HepG2 (cell line): Measurements from ENCODE around the gene OPA3. TPM values are rescaled to one million over a fixed set of nuclear protein-coding genes. Genes with fewer than 3 reads are reported as not detected.

Experiments
- ARID5B ChIP-seq: IDR thresholded peaks from 2 replicates; pipeline ENCODE4 v1.4.0; 2020; ENCODE audit warnings: mild to moderate bottlenecking, missing genetic modification reagents
- FOXK2 ChIP-seq: fragments of 450-650 bp; IDR thresholded peaks from 2 replicates; pipeline ENCODE4 v1.6.1; 2016
- HBP1 ChIP-seq: IDR thresholded peaks from 2 replicates; pipeline ENCODE4 v1.6.1; 2016; ENCODE audit warnings: low read depth, control low read depth
- HCFC1 ChIP-seq: fragments of 150-350 bp; IDR thresholded peaks from 2 replicates; pipeline ENCODE4 v1.6.1; 2014; ENCODE audit warnings: low read depth, low read length
- IRX3 ChIP-seq: sonication (generic); formaldehyde crosslinking; IDR thresholded peaks from 2 replicates; pipeline ENCODE4 v1.8.1; 2023; ENCODE audit warnings: mild to moderate bottlenecking, low read depth, missing genetic modification reagents, borderline replicate concordance
- KLF16 ChIP-seq, 2 experiments: sonication (generic) in 1 of 2; formaldehyde crosslinking in 1 of 2; IDR thresholded peaks; 2 replicates each; pipeline versions ENCODE4 v1.6.1 to v1.8.0; 2016 to 2023; ENCODE audit warnings: missing genetic modification reagents in 2 of 2, missing compliant biosample characterization in 1 of 2
- POLR2A ChIP-seq, 2 experiments: IDR thresholded peaks; 2 replicates each; pipeline ENCODE4 v1.6.1; 2011; ENCODE audit warnings: low read depth in 2 of 2, low read length in 2 of 2, mild to moderate bottlenecking in 1 of 2, moderate library complexity in 1 of 2; ENCODE audit not compliant: insufficient read depth in 1 of 2
- PRPF4 ChIP-seq: fragments of 200-400 bp; formaldehyde crosslinking; IDR thresholded peaks from 2 replicates; pipeline ENCODE4 v1.6.1; 2016; ENCODE audit warnings: low read length, low read depth; ENCODE audit not compliant: poor library complexity, severe bottlenecking
- RFX3 ChIP-seq: IDR thresholded peaks from 2 replicates; pipeline ENCODE4 v1.6.1; 2016; ENCODE audit warnings: missing biosample characterization, missing genetic modification reagents
- ZBTB38 ChIP-seq: sonication (generic); formaldehyde crosslinking; IDR thresholded peaks from 2 replicates; pipeline ENCODE4 v1.5.1; 2020; ENCODE audit warnings: mild to moderate bottlenecking, missing genetic modification reagents
- ZFP82 ChIP-seq: sonication (generic); formaldehyde crosslinking; IDR thresholded peaks from 2 replicates; pipeline ENCODE4 v1.5.1; 2020; ENCODE audit warnings: mild to moderate bottlenecking, missing genetic modification reagents, borderline replicate concordance
- ZKSCAN1 ChIP-seq: fragments of 150-350 bp; IDR thresholded peaks from 2 replicates; pipeline ENCODE4 v1.6.1; 2014; ENCODE audit warnings: low read length
- ZNF343 ChIP-seq: sonication (generic); formaldehyde crosslinking; IDR thresholded peaks from 2 replicates; pipeline ENCODE4 v1.4.0; 2020; ENCODE audit warnings: mild to moderate bottlenecking, missing genetic modification reagents
- ZNF382 ChIP-seq: sonication (generic); formaldehyde crosslinking; IDR thresholded peaks from 2 replicates; pipeline ENCODE4 v1.5.0; 2020; ENCODE audit warnings: missing genetic modification reagents, mild to moderate bottlenecking, borderline replicate concordance
- ZNF704 ChIP-seq: sonication (generic); formaldehyde crosslinking; IDR thresholded peaks from 2 replicates; pipeline ENCODE4 v1.8.1; 2023; ENCODE audit warnings: mild to moderate bottlenecking, inconsistent platforms, moderate library complexity, missing genetic modification reagents, borderline replicate concordance
- ZNF770 ChIP-seq: sonication (generic); formaldehyde crosslinking; IDR thresholded peaks from 2 replicates; pipeline ENCODE4 v1.5.0; 2020; ENCODE audit warnings: mild to moderate bottlenecking, missing genetic modification reagents
- polyA plus RNA-seq, 8 experiments: library from polyadenylated mRNA; depleted of rRNA in 3 of 8; stranded (reverse) in 7 of 8; unstranded in 1 of 8; fragments of >200 nt; fragmentation: Illumina TruSeq in 4 of 8; extraction: Trizol in 4 of 8; gene quantifications; 2 replicates each; pipeline versions ENCODE4 v1.2.1 to v1.2.3, GENCODE V29; 2011 to 2016; ENCODE audit warnings: low read depth in 4 of 8, missing spikeins in 1 of 8, mixed read lengths in 1 of 8; ENCODE audit not compliant: insufficient read depth in 1 of 8
- total RNA-seq, 5 experiments: library from RNA; depleted of rRNA; stranded (reverse); fragments of >200 nt; fragmentation: Illumina TruSeq; extraction: Trizol; gene quantifications; 2 replicates each; pipeline ENCODE4 v1.2.3, GENCODE V29; 2016; ENCODE audit warnings: low read depth in 1 of 5
- TF ChIP-seq, protein P1 (sequence below): sonication (generic); formaldehyde crosslinking; IDR thresholded peaks from 2 replicates; pipeline ENCODE4 v1.5.1; 2020; ENCODE audit warnings: mild to moderate bottlenecking, missing genetic modification reagents

The OPA3 gene
- total and polyA plus RNA-seq, 2 of the 13 experiments (the other 11 are each of a cell fraction or from before 2014, with no cell fraction given), result 8.3 to 17.7 TPM

DNA sequence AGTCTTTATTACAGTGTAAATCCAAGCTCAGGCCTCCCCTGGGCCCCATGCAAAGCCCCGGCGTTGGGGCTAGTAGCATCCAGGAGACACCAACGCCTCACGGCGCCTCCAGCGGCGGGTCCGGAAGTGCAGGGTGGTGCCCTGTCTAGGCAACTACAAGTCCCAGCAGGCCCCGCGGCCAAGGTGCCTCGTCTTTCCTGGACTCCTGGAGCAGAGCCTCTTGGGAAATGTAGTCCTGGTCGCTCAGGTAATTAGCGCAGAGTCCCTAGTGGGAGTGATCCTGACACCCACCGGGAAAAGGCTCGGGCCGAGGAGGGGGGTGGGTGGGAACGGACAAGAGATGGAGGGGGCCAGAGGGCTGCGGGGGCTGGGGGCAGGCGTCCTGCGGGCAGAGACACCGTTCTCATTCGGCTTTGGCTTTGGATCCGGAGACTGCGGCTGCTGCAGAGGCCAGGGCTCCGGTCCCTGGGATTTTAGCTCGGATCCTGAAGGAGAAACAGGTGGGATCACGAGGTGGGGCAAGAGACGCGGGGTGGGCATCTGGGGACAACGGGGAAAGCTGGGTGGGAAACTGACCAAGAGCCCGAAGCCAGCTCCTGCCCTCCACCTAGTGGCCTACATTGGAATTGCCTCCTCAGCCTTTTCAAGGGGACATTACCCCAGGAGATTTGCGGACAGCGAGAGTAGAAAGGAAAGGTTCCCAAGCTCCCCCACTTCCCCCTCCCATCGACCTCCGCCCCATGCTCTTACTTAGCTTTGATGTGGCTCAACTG lies 99.1 kb downstream of the OPA3 start (continued):
- TF ChIP-seq ZNF770 (CRISPR knock-in tag) (peak; percentile 54), IRX3 (CRISPR knock-in tag) (no peak), POLR2A (IDR thresholded peaks at IDR 0.05; ENCODE audit: insufficient read depth in 1 of 2, low read depth in 2 of 2, low read length in 2 of 2) (no peak), ZNF382 (CRISPR knock-in tag) (no peak), KLF16 (CRISPR knock-in tag; IDR thresholded peaks at IDR 0.05) (0 out of 4 replicates have a peak, but pooled peaks of 1 of the 2 experiments have one; percentile 30), FOXK2 (no peak), ZKSCAN1 (no peak), ZFP82 (0 out of 2 replicates have a peak, but pooled peaks have one; percentile 5), ZNF704 (no peak), ZBTB38 (no peak), ARID5B (CRISPR knock-in tag) (no peak; the same call in 1 of the 2 replicates), PRPF4 (no peak), HBP1 (CRISPR knock-in tag) (0 out of 2 replicates have a peak, but pooled peaks have one; percentile 45), ZNF343 (CRISPR knock-in tag) (no peak), HCFC1 (peak; percentile 99), RFX3 (no peak)
- TF ChIP-seq, protein P1, sequence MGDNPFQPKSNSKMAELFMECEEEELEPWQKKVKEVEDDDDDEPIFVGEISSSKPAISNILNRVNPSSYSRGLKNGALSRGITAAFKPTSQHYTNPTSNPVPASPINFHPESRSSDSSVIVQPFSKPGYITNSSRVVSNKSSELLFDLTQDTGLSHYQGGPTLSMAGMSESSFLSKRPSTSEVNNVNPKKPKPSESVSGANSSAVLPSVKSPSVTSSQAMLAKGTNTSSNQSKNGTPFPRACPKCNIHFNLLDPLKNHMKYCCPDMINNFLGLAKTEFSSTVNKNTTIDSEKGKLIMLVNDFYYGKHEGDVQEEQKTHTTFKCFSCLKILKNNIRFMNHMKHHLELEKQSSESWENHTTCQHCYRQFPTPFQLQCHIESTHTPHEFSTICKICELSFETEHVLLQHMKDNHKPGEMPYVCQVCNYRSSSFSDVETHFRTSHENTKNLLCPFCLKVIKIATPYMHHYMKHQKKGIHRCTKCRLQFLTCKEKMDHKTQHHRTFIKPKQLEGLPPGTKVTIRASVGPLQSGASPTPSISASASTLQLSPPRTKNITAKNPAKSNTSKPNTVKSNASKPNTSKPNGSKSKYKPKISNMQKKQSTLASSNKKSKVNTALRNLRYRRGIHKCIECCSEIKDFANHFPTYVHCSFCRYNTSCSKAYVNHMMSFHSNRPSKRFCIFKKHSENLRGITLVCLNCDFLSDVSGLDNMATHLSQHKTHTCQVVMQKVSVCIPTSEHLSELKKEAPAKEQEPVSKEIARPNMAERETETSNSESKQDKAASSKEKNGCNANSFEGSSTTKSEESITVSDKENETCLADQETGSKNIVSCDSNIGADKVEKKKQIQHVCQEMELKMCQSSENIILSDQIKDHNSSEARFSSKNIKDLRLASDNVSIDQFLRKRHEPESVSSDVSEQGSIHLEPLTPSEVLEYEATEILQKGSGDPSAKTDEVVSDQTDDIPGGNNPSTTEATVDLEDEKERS (CRISPR knock-in tag), result no peak
